B cell (primary cell): ENCODE measurements around the gene LHPP. TPM values are rescaled to one million over a fixed set of nuclear protein-coding genes. Genes with fewer than 3 reads are reported as not detected.

ENCODE experiments used
- ATAC-seq: fragments of 200-7000 bp; cut with Tn5 transposase; one replicate; pipeline ENCODE4 v1.10.0; 2021; ENCODE audit warnings: low read depth, mild to moderate bottlenecking, moderate number of reproducible peaks, moderate library complexity
- CTCF ChIA-PET: fragments of 350-600 bp; sonication (Branson Sonifier 250); formaldehyde crosslinking; loops from one replicate; lab custom pipeline; 2021; ENCODE audit warnings: antibody characterized with exemption, inconsistent platforms; lab: Charles Lee
- POLR2A ChIA-PET: fragments of 350-600 bp; sonication (Branson Sonifier 250); formaldehyde crosslinking; loops from one replicate; lab custom pipeline; 2021; ENCODE audit warnings: antibody characterized with exemption; lab: Charles Lee
- DNase-seq: peaks from one replicate; pipeline ENCODE4 v3.0.0; 2013
- H2AFZ ChIP-seq: 2 replicates; pipeline ENCODE4 v1.6.1; 2012; ENCODE audit warnings: mild to moderate bottlenecking, low read depth, low read length; ENCODE audit not compliant: insufficient read depth, poor library complexity, severe bottlenecking
- H3K27ac ChIP-seq, 2 donors: 1 replicate in 1 of 2; 2 replicates in 1 of 2; pipeline ENCODE4 v1.5.1; 2012 to 2013; ENCODE audit warnings: low read length in 2 of 2, mild to moderate bottlenecking in 2 of 2, moderate library complexity in 1 of 2
- H3K27me3 ChIP-seq, 4 experiments: fragments of 200-600 bp in 1 of 4; sonication (generic) in 1 of 4; replicated peaks in 1 of 4; 1 replicate in 2 of 4; 2 replicates in 2 of 4; pipeline versions ENCODE4 v1.6.1 to v1.7.0; 2013 to 2016; ENCODE audit warnings: low read length in 3 of 4, mild to moderate bottlenecking in 2 of 4, mixed read lengths in 1 of 4, moderate library complexity in 1 of 4; ENCODE audit not compliant: insufficient read depth in 4 of 4, control insufficient read depth in 3 of 4; ENCODE audit errors: control extremely low read depth in 1 of 4
- H3K36me3 ChIP-seq, 2 experiments: replicated peaks in 1 of 2; 1 replicate in 1 of 2; 2 replicates in 1 of 2; pipeline versions ENCODE4 v1.6.1 to v1.7.1; 2013; ENCODE audit warnings: low read length in 1 of 2; ENCODE audit not compliant: insufficient read depth in 2 of 2, control insufficient read depth in 1 of 2; ENCODE audit errors: control extremely low read depth in 1 of 2, extremely low read depth in 1 of 2
- H3K4me1 ChIP-seq, 2 donors: fragments of 200-600 bp in 1 of 2; sonication (generic) in 1 of 2; 1 replicate in 1 of 2; 2 replicates in 1 of 2; pipeline versions ENCODE4 v1.5.1 to v1.6.1; 2013 to 2017; ENCODE audit warnings: low read length in 2 of 2; ENCODE audit not compliant: control insufficient read depth in 2 of 2, insufficient read depth in 2 of 2
- H3K4me2 ChIP-seq: replicated peaks from 2 replicates; pipeline ENCODE3; 2012; ENCODE audit warnings: mild to moderate bottlenecking, low read depth, low read length; ENCODE audit not compliant: poor library complexity, severe bottlenecking
- H3K4me3 ChIP-seq, 5 experiments: fragments of 200-600 bp in 1 of 5; sonication (generic) in 1 of 5; 1 replicate in 3 of 5; 2 replicates in 2 of 5; pipeline versions ENCODE4 v1.5.1 to v1.7.0; 2011 to 2016; ENCODE audit warnings: low read length in 4 of 5, mild to moderate bottlenecking in 4 of 5, low read depth in 2 of 5, control low read depth in 1 of 5, moderate library complexity in 1 of 5; ENCODE audit not compliant: insufficient read depth in 1 of 5; ENCODE audit errors: control extremely low read depth in 1 of 5, extremely low read depth in 1 of 5
- H3K79me2 ChIP-seq: fragments of 200-600 bp; sonication (generic); one replicate; pipeline ENCODE4 v1.6.0; 2016; ENCODE audit warnings: low read length; ENCODE audit not compliant: control insufficient read depth, insufficient read depth
- H3K9ac ChIP-seq: fragments of 200-600 bp; sonication (generic); 2 replicates; pipeline ENCODE4 v1.6.1; 2017; ENCODE audit warnings: mild to moderate bottlenecking, low read length, moderate library complexity
- H3K9me3 ChIP-seq, 3 donors: one replicate each; pipeline versions ENCODE4 v1.6.1 to v1.7.1; 2013; ENCODE audit warnings: low read length in 2 of 3; ENCODE audit not compliant: control insufficient read depth in 2 of 3, insufficient read depth in 1 of 3; ENCODE audit errors: control extremely low read depth in 1 of 3
- H4K20me1 ChIP-seq: 2 replicates; pipeline ENCODE4 v1.6.0; 2012; ENCODE audit warnings: mild to moderate bottlenecking, low read length; ENCODE audit not compliant: insufficient read depth, control insufficient read depth, poor library complexity, severe bottlenecking
- H3K27ac Mint-ChIP-seq: one replicate; pipeline ENCODE4 v1.8.0; 2021; ENCODE audit warnings: mixed read lengths
- H3K27me3 Mint-ChIP-seq: one replicate; pipeline ENCODE4 v1.8.0; 2021; ENCODE audit warnings: mixed read lengths
- H3K4me1 Mint-ChIP-seq: one replicate; pipeline ENCODE4 v1.8.0; 2021; ENCODE audit warnings: mixed read lengths
- H3K4me3 Mint-ChIP-seq: one replicate; pipeline ENCODE4 v1.8.0; 2021; ENCODE audit warnings: mixed read lengths
- H3K9me3 Mint-ChIP-seq: one replicate; pipeline ENCODE4 v1.8.0; 2022; ENCODE audit warnings: mixed read lengths; ENCODE audit not compliant: insufficient read depth
- CTCF ChIP-seq: fragments of 200-600 bp; IDR thresholded peaks from one replicate; pipeline ENCODE4 v1.8.0; 2022; ENCODE audit warnings: antibody characterized with exemption, mild to moderate bottlenecking
- EZH2 ChIP-seq: IDR thresholded peaks from 2 replicates; pipeline ENCODE4 v1.6.1; 2012; ENCODE audit warnings: borderline replicate concordance, low read depth, mild to moderate bottlenecking, moderate library complexity, low read length; ENCODE audit not compliant: insufficient read depth, poor library complexity, severe bottlenecking
- WGBS: methylation state at CpG from one replicate; pipeline ENCODE4 v1.1.5; 2013; ENCODE audit warnings: missing lambda C conversion rate; ENCODE audit not compliant: insufficient coverage; 5-methylcytosine and 5-hydroxymethylcytosine counted together
- intact Hi-C: fragments of 100-400 bp; cut with micrococcal nuclease; formaldehyde crosslinking; loops from one replicate; pipeline ENCODE4 v1.10.0; 2022
- polyA plus RNA-seq: library from polyadenylated mRNA; depleted of rRNA; stranded (reverse); fragments of >200 nt; gene quantifications from 2 replicates; pipeline ENCODE4 v1.2.3, GENCODE V29; 2012
- total RNA-seq, 2 donors: library from RNA; stranded (reverse); fragments of 120-200 nt in 1 of 2; gene quantifications; 1 replicate in 1 of 2; 2 replicates in 1 of 2; pipeline versions ENCODE4 v1.2.3 to v1.2.4, GENCODE V29; 2013 to 2022

LHPP gene
- total and polyA plus RNA-seq, 2 donors (not counting 1 experiment from before 2014, with no cell fraction given): 60.2 to 83.5 TPM

DNA sequence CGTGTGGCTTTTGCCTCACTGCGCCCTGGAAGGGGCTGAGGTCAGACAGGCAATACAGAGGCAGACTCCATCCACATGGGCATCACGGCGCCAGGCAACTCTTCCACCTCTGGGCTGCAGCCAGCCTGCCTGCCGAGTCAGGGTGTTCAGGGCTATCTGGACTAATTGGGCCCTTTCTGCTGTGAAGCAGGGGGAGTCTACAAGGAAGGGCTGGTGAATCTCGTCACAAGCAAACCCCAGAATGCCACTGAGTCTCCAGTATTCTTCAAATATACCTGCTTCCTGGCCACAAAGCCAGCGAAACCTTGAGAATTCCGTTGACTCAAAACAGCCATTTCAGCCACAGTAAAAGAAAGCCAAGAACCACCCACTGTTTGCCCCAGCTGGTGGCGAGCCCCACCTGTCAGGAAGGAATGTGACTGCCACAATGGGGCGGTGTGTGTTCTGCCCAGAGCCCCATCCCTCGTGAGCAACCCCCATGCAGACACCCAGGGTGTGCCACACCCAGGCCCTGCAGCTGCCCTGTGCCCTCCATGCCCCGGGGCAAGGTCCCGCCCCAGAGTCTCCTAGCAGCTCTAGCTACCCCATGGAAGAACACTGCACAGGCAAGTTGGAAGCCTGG, 165.2 kb downstream of the LHPP start:
- peak overlapping the region; percentile 83 to 97 for H3K27ac ChIP-seq
- peaks cover 0 to 36% of the 10 kb centered on the region in 2 experiments for H3K36me3 ChIP-seq
- ChIA-PET POLR2A (interaction anchor here (0.5 to 3.9 kb wide), 13 partner anchors 10 to 115 kb away, joined by 3 to 19 read pairs (median 4); no protein-coding TSS in a partner anchor), CTCF (interaction anchor here (0.7 to 7.5 kb wide), 25 partner anchors 10 to 119 kb away, joined by 3 to 100 read pairs (median 6); no protein-coding TSS in a partner anchor)
- Mint-ChIP-seq H3K4me1 (peaks cover 94% of the 10 kb centered on the region), H3K27me3 (no peaks in the 10 kb centered on the region), H3K9me3 (no peaks in the 10 kb centered on the region), H3K4me3 (peak overlapping the region; percentile 62), H3K27ac (peak overlapping the region; percentile 99)
- no peaks in the 10 kb centered on the region for H3K27me3 ChIP-seq
- peaks cover 0 to 4% (median 0%) of the 10 kb centered on the region in 3 donors for H3K9me3 ChIP-seq
- peaks cover 10% of the 10 kb centered on the region for H4K20me1 ChIP-seq
- TF ChIP-seq EZH2 (no peak), CTCF (peak; percentile 16)
- 23% methylated on average over 12 of the region's 13 CpGs for WGBS
- peak overlapping the region in 1 of 5 experiments; percentile 30 for H3K4me3 ChIP-seq
- H3K79me2 ChIP-seq: peaks cover 100% of the 10 kb centered on the region
- peaks cover 100% of the 10 kb centered on the region in 2 donors for H3K4me1 ChIP-seq
- intact Hi-C loops: loop anchor here (1.0 to 2.0 kb wide), 3 partner anchors 8 to 114 kb away; no protein-coding TSS in a partner anchor
- no peak overlapping the region for H2AFZ ChIP-seq
- H3K9ac ChIP-seq: peak overlapping the region; percentile 45
- peak; percentile 82 for DNase-seq
- peak; percentile 81 for ATAC-seq
- H3K4me2 ChIP-seq: peak overlapping the region; percentile 63
